Spinal cord (tissue), 10 donors: ENCODE data around the gene KCNH2. TPM values are rescaled to one million over a fixed set of nuclear protein-coding genes. Genes with fewer than 3 reads are reported as not detected.

ENCODE experiments used
- DNase-seq, 6 donors: peaks; one replicate each; pipeline versions ENCODE4 v3.0.0 to v3.0.0-alpha.2; 2013 to 2015; ENCODE audit warnings: low spot score in 6 of 6, low read depth in 4 of 6
- H3K27ac ChIP-seq: one replicate; pipeline ENCODE4 v1.5.1; 2013; ENCODE audit warnings: low read depth, low read length, control low read depth
- H3K27me3 ChIP-seq: one replicate; pipeline ENCODE4 v1.6.1; 2013; ENCODE audit warnings: low read length; ENCODE audit not compliant: control insufficient read depth, insufficient read depth
- H3K36me3 ChIP-seq: one replicate; pipeline ENCODE4 v1.6.1; 2013; ENCODE audit warnings: low read length; ENCODE audit not compliant: control insufficient read depth, insufficient read depth
- H3K4me1 ChIP-seq: one replicate; pipeline ENCODE4 v1.6.1; 2013; ENCODE audit warnings: low read length; ENCODE audit not compliant: control insufficient read depth, insufficient read depth
- H3K4me3 ChIP-seq: one replicate; pipeline ENCODE4 v1.5.1; 2013; ENCODE audit warnings: low read depth, low read length, control low read depth
- H3K9me3 ChIP-seq: one replicate; pipeline ENCODE4 v1.6.1; 2013; ENCODE audit warnings: low read length; ENCODE audit not compliant: control insufficient read depth, insufficient read depth
- WGBS: methylation state at CpG from one replicate; pipeline ENCODE4 v1.1.5; 2013; ENCODE audit warnings: missing lambda C conversion rate; ENCODE audit not compliant: insufficient coverage; 5-methylcytosine and 5-hydroxymethylcytosine counted together
- polyA plus RNA-seq, 2 donors: library from polyadenylated mRNA; unstranded; fragments of 120-200 nt; gene quantifications; one replicate each; pipeline ENCODE4 v1.2.1, GENCODE V29; 2013; ENCODE audit not compliant: insufficient read length in 2 of 2
- total RNA-seq, 2 donors: library from RNA; depleted of rRNA in 1 of 2; stranded (reverse); fragments of 120-200 nt in 1 of 2; fragments of >200 nt in 1 of 2; gene quantifications; one replicate each; pipeline versions ENCODE4 v1.2.3 to v1.2.4, GENCODE V29; 2013 to 2014
- donor health status: healthy.

Gene KCNH2
- total and polyA plus RNA-seq, 4 donors = 9.1 to 39.4 (median 24.8) TPM

DNA sequence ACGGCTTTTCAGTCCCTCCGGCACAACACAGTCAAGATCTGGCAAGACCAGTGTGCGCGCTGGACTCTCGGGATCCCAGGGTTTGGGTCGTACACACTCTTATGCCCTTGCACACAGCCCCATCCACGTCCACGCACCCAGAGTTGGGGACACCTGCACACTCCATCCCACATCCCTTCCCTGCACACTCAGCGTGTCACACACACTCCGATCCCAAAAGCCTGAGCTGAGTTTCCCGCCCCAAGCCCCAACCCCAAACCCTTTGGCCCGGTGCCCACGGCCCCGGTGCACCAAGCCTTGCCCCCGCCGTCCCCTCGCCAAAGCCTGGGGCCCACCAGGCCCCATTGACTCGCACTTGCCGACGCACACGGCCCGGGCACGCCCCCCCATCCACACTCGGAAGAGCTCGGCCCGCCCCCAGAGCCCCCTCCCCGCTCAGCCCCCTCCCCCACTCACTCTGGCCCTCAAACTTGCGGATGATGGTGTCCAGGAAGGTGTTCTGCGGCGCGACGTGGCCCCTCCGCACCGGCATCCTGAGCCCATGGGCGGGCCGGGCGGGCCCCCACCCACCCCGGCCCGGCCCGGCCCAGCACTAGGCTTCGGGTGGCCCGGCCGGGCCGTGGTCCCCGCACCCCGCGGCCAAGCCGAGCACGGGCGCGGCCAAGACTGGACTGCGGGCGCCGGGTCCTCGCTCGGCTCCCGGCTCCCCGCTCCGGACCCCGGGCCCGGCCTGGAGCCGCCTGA is 567 bp downstream of the KCNH2 start:
- 2% methylated on average over 48 of the region's 62 CpGs for WGBS
- no peak overlapping the region for H3K27ac ChIP-seq

DNA sequence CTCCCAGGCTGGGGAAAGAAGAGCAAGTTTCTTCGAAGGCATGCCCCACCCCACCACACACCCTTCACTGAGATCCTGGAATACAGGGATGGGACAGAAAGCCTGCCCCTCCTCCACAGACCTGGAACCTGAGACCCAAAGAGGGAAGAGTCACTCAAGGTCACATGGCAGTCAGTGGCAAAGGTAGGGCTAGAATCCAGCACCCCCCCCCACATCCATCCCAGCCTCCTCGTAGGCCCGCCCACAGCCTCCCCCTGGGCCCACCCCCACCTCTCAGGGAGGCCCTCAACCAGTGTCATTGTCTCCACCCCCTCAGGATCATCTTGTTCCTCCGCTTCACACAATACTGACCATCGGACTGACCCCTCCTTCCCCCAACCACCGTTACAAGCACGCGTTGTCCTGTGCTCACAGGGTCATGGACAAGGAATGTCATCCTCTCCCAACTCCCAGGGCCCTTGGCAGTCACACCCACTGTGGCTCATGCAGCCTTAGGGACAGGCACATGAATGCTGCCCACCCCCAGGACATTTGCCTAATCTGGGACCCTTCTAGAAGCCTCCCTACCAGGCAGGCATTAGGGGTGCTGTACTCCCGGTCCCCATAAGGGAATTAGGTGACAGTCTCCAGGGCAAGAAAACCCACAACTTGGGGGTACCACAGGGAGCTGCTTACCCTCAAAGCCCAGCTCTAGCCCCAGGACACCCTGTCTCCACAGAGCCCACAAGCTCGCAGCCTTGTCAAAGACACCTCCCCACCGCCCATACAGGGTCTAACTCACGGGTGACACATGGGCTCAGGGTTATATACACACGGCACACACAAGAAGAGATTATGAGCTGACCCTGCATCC is 1.4 kb downstream of the KCNH2 start:
- H3K4me1 ChIP-seq = peaks cover 87% of the 10 kb centered on the region
- H3K27ac ChIP-seq = no peak overlapping the region
- no peak for DNase-seq
- 18% methylated on average over 10 of the region's 13 CpGs for WGBS
- peaks cover 18% of the 10 kb centered on the region for H3K36me3 ChIP-seq
- H3K4me3 ChIP-seq = peak overlapping the region; percentile 36
- no peaks in the 10 kb centered on the region for H3K27me3 ChIP-seq
- H3K9me3 ChIP-seq = no peaks in the 10 kb centered on the region

More for the DNA sequence above, 567 bp downstream of the KCNH2 start:
- Histone ChIP-seq H3K4me1 (peaks cover 85% of the 10 kb centered on the region), H3K27me3 (no peaks in the 10 kb centered on the region), H3K36me3 (peaks cover 12% of the 10 kb centered on the region), H3K9me3 (no peaks in the 10 kb centered on the region), H3K4me3 (peak overlapping the region; percentile 36)
- DNase-seq = peak in 2 of 6 donors; percentile 51 to 78

DNA sequence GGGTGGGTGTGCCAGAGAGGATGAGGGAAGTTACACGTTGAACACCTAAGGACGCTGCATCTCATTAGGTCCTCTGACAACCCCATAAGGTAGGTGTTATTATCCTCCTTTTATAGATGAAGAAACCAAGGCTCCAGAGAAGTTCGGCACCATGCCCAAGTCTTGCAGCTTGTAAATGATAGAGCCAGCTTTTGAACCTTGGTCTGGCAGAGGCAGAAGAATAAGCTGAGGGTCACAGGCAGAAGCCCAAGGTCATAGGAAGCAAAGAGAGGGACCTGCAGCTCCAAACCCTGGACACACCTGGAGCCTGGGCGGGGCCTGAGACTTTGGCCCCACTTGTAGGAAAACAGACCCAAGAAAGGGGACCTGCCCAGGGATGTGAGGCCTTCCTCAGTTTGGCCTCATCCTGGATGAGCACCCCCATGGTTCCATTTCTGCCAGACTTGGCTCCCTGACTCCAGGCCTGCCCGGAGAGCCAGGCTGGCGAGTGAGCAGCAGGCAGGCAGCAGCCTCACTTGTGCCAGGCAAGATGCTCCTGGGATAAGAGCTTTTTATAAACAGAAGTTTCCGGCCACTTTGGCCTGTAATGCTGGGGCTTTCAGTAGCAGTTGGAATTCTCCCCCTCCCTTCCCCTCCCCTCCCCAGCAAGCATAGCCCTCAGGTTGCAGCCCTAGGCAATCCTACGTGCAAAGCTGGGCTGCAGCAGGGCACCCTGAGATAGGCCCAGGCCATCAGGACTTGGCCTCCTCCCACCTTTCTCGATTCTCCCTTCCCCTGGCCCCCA is 2.4 kb downstream of the KCNH2 start:
- peaks cover 27% of the 10 kb centered on the region for H3K36me3 ChIP-seq
- no peak overlapping the region for H3K27ac ChIP-seq
- H3K27me3 ChIP-seq = no peaks in the 10 kb centered on the region

DNA sequence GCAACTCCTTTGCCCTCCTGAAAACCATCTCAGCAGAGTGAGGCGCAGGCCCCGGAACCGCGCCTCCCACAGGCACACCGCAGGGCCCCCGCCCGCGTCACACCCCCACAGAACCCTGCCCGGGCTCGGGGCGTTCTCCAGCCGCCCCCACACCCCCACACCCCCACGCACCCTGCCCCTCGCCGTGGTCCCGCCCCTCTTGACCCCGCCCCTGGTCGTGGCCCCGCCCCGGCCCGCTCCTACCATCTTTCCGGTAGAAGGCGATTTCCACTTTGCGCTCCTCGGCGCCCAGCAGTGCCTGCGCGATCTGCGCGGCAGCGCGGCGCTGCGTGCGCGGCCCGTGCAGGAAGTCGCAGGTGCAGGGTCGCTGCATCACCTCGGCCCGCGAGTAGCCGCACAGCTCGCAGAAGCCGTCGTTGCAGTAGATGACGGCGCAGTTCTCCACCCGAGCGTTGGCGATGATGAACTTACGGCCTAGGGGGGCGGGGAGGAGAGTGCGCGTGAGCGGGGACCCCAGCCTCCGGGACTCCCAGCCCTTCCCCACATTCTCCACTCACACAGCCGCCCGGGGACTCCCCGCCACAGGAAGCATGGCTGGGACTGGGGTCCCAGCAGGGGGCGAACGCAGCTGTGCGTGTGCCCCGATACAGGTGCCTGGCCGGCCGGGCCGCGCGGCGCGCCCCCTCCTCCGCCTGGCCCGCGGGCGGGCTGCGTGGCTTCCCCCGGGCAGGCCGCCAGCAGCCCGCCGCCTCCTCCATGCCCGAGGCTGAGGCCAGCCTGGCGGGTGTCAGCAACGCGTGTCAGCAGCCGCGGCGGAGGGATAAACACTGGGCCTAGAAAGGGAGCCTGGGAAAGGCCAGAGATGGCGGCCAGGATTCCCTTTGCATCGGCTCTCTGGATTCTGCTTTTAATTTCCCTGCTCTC is 3.4 kb downstream of the KCNH2 start:
- Histone ChIP-seq H3K36me3 (peaks cover 36% of the 10 kb centered on the region), H3K27ac (no peak overlapping the region), H3K4me3 (peak overlapping the region; percentile 36), H3K27me3 (no peaks in the 10 kb centered on the region), H3K4me1 (peaks cover 87% of the 10 kb centered on the region), H3K9me3 (no peaks in the 10 kb centered on the region)
- peak in 2 of 6 donors; percentile 76 to 82 for DNase-seq
- 1% methylated on average over 84 of the region's 89 CpGs for WGBS

More for the DNA sequence above, 2.4 kb downstream of the KCNH2 start:
- H3K4me3 ChIP-seq = peak overlapping the region; percentile 36
- no peaks in the 10 kb centered on the region for H3K9me3 ChIP-seq
- peaks cover 87% of the 10 kb centered on the region for H3K4me1 ChIP-seq
- 77% methylated on average over 7 of the region's 9 CpGs for WGBS
- no peak for DNase-seq

DNA sequence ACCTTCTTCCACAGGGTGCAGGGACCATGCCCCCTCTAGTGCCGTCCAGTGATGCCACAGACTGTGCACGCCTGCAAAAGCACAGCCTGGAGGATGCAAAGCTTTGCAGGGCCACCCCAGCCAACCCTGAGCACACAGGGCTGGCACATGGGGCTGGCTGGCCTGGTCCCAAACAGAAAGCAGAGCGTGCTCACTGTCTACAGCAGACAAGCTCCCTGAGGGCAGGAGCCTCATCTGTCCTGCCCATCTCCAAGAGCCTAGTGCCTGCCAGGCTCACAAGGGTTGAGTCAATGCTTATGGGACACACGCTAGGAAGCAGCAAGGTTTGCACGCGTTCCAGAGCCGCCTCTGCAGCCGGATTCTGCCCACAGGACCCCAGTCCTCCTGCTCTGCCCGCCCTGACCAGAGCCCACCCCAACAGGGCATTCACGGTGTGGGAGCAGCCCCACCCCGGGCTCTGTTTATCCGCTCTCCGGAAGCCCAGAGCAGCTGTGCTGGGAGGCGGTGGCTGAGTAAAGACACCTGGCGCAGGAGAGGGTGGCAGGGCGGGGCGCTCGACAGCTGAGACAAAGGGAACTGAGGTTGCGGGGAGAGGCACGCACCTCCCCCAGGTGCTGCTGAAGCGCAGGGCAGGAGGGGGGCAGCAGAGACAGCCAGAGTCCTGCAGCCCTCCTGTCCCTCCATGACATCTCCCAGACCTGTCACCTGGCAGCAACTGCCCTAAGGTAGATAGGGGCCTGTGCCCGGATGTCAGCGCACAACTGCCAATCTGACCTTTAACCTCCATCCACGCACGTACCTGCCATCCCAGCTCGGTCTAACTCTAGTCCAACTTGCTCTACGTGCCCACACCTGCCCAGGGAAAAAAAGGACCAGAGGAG is 4.3 kb downstream of the KCNH2 start:
- H3K4me1 ChIP-seq = peaks cover 87% of the 10 kb centered on the region
- no peaks in the 10 kb centered on the region for H3K9me3 ChIP-seq
- no peak overlapping the region for H3K27ac ChIP-seq
- peaks cover 41% of the 10 kb centered on the region for H3K36me3 ChIP-seq
- WGBS = 59% methylated on average over 27 of the region's 27 CpGs
- H3K27me3 ChIP-seq = no peaks in the 10 kb centered on the region
- no peak overlapping the region for H3K4me3 ChIP-seq
- DNase-seq = no peak

DNA sequence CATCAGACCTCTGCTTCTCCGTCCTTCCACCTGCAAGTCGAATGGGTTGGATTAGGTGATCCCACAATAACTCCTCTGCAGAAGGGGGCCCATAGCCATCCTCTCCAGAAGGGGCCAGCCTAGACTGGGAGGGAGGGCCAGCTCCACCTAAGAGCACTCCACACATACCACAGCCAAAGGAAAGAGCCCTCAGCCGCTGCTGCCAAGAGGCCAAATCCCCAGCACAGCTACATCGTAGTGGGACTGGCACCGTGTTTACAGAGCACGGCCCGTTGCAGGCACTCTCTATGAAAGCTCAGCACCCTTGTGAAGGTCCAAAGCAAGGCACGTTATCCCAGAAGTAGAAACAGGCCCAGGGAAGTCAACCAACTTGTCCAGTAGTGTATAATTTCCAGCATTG is 5.4 kb downstream of the KCNH2 start:
- H3K36me3 ChIP-seq = peaks cover 48% of the 10 kb centered on the region
- no peak overlapping the region for H3K27ac ChIP-seq
- 82% methylated on average over 6 of the region's 8 CpGs for WGBS
- no peaks in the 10 kb centered on the region for H3K27me3 ChIP-seq
- no peak overlapping the region for H3K4me3 ChIP-seq
- no peaks in the 10 kb centered on the region for H3K9me3 ChIP-seq
- DNase-seq = no peak
- peaks cover 86% of the 10 kb centered on the region for H3K4me1 ChIP-seq

DNA sequence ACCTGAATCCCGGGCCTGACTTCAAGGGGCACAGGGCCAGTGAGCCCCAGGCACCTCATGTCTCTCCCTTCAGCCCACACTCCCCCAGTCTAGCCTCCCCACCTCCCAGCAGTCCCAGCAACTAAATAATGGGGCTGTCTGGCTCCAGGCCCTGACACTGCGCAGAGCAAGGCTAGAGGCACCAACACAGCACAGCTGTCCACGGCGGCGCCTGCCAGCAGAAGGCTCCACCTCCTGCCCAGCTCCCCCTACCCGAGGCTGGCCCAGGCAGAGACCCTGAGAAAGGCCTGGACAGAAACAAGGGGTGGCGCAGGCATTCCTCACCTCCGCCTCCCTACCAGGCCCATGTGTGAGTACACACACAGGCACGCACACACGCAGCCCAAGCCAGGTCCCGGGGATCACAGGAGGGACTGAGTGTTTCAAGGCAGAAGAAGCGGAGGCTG is 6.1 kb downstream of the KCNH2 start:
- H3K27ac ChIP-seq = peak overlapping the region; percentile 47
- 37% methylated on average over 10 of the region's 12 CpGs for WGBS
- peaks cover 80% of the 10 kb centered on the region for H3K4me1 ChIP-seq
- no peaks in the 10 kb centered on the region for H3K27me3 ChIP-seq
- DNase-seq = peak in 2 of 6 donors; percentile 86 to 88
- H3K4me3 ChIP-seq = no peak overlapping the region
- H3K9me3 ChIP-seq = no peaks in the 10 kb centered on the region
- peaks cover 48% of the 10 kb centered on the region for H3K36me3 ChIP-seq
